Middle frontal gyrus (tissue), 1 donor: ENCODE results near the gene CYB5B.

Experiments used
- DNase-seq: peaks from one replicate; pipeline ENCODE4 v3.0.0-alpha.2; 2015; ENCODE audit warnings: low spot score; ENCODE audit errors: extremely low spot score

CYB5B gene, protein sequence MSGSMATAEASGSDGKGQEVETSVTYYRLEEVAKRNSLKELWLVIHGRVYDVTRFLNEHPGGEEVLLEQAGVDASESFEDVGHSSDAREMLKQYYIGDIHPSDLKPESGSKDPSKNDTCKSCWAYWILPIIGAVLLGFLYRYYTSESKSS

DNA sequence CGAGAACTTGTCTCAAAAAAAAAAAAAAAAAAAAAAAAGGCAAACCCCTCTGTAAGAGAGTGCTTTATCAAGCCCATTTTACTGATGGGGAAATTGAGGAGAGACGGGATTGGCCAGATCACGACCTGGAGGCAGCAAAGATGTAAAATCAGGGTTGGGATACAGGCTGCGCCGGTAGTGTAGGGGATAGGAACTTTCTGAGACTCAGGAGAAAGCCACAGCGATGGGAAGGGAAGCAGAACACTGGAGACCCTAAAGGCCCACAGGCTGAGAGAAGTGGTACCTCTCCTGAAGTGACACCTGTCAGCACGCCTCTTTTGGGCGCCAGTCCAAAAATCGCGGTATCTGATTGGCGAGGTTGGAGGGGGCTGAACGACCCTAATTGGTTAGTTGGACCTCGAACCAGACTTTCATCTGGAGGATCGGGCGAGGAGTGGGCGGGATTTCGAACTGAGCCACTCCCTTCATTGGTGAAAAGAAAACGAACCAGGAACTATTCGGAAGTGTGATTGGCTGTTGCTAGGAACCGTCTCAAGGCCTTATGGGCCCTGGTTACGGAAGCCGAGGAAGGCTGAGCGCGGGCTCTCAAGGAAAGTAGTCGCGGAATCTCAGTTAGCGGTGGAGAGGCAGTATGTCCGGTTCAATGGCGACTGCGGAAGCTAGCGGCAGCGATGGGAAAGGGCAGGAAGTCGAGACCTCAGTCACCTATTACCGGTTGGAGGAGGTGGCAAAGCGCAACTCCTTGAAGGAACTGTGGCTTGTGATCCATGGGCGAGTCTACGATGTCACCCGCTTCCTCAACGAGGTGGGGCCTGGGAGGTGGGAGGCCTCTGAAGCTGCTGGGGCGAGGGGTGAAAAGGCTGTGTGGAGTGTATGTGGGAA is at the start of gene CYB5B:
Gene CYB5B, plus strand, starts transcription at position 567 of the 882 bp plus-strand sequence. Its CDS starts 65 bp downstream, at position 632.
- DNase-seq: peak; percentile 91

GRCh38 chr16:69376393-69377059 is 47.9 kb upstream of the CYB5B start:
- no peak for DNase-seq

DNA sequence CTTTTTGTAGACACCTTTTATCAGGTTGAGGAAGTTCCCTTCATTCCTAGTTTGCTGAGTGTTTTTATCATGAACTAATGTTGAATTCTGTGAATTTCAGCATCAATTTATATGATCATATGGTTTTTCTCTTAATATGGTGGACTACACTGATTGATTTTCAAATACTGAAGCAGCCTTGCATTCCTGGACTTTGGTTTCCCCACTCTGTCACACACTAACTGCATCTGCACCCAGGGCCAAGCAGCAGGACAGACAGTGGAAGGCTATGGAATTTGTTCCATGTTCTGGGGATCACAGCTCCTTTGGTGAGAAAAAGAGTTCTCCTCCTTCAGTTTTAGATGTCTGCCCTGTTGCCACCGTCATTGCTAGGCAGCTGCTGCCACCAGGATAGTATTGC is 46.4 kb upstream of the CYB5B start:
- no peak for DNase-seq

DNA sequence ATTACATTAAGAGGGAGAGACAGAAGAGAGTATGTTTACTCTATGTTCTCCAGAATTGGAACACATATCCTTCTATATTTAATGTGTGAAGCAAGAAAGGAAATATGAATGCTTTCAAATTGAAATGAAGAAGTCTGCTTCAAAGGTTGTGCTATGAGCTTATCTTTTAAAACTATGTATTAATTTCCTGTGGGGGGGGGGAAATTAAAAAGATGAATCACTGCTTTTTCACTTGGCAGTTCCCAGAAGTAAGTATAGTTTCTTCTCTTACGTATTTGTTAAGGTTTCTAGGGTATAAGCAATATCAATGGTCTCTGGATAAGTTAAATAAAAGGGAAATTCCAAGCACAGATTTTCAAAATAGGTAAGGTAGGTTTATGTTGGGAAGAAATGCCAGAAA is 45.7 kb upstream of the CYB5B start:
- no peak for DNase-seq

DNA sequence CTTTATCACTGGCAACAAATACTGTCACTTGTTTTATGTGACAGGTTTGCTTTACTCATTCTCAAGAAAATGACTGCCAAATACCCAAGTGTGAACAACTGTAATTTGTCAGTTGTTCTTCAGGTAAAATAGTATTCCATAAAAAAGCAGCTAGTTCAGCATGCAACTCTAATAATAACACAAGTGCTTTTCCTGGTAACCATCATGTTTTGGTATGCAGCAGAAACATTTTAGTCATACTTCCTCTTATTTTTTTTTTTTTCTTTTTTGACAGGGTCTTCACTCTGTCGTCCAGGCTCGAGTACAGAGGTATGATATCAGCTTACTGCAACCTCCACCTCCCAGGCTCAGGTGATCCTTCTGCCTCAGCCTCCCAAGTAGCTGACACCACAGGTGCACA is 43.2 kb upstream of the CYB5B start:
- DNase-seq: no peak

DNA sequence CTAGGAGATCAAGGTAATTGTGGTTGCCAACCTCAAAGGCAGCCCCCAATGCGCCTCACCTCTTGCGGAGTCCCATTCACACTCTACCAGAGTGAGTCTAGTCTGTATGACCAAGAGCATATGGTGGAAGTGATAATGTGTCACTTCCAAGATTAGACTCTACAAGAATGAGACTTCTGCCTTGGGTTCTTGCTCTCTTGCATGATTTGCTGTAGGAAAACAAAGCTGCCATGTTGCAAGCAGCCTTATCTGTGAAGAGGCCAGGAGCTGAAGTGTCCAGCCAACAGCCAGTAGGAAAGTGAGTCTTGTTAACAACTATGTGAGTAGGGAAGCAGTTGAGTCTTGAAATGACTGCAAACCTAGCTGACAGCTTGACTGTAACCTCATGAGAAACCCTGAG is 42.0 kb upstream of the CYB5B start:
- no peak for DNase-seq

GRCh38 chr16:69384974-69385373 is 39.4 kb upstream of the CYB5B start:
- no peak for DNase-seq

GRCh38 chr16:69386596-69386995 is 37.8 kb upstream of the CYB5B start:
- DNase-seq: no peak

- DNase-seq: no peak
Measured at GRCh38 chr16:69393898-69394849, 30.2 kb upstream of the CYB5B start.

DNA sequence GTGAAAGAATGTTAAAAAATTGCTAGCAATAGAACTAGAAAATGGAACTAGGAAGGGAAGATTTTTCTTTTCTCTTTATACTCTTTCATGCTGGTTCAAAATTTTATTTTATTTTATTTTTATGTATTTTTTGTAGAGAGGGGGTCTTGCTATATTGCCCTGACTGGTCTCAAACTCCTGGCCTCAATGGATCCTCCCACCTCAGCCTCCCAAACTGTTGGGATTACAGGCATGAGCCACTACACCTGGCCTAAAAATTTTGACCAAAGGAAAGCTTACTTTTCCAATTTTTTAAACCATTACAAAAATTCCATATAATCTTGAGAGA is 28.6 kb upstream of the CYB5B start:
- no peak for DNase-seq

GRCh38 chr16:69396187-69397061 is 28.0 kb upstream of the CYB5B start:
- DNase-seq: peak; percentile 80

DNA sequence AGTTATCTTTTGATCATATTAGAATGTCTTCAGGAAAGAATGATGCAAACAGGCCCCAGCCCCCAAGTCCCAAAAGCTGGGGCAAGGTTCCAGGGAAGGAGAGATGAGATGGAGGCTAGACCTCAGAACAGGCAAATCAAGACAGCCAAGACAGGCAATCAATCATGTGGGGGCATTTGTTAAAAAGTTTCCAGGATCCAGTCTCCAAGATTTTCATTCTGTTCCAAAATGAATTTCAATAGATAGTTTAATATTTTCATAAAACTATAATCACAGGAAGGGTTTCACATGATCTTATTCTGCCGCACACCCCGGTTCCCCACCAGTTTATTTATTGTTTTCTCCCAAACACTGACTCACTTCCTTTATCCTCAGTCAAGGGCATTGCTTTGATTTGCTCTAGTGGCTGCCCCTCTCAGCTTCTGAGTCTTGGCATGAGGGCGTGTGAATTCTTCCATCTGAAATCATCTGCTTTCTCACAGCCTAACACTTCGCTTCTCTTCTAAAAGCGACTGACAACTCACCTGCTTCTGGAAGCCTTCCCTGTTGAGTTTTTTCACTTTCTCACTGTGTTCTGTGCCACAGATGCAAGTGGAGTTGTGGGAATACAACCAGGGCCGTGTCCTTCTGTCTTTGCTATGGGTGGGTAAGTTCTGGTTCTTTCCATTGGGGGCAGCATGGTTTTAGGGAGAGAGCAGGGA is 26.4 kb upstream of the CYB5B start:
- DNase-seq: peak; percentile 31

- no peak for DNase-seq
Measured at GRCh38 chr16:69399361-69399760, 25.1 kb upstream of the CYB5B start.

- no peak for DNase-seq
Measured at GRCh38 chr16:69402439-69402838, 22.0 kb upstream of the CYB5B start.

DNA sequence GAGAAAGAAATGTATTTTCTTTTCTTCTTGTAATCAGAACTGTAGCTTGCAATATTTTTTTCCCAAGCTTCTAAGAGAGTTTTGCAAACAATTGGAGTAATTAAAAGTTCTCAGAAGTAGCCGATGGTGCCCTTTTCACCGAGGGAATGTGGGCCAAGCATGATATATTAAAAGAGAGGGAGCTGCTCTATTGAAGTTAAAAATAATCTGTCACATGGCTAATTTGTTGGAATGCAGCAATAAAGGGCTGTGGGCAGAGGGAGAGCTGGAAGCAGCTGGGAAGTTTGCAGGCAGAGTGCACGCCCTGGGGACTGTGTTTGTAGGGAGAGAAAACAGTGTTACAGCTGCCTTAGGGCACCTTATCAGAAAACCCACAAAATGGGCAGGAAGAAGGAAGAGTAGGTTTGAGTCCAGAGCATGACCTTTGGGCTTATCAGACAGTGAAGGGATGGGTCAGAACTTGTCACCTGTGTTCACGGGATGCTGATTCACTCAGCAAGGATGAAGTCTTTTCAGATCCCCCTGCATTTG is 20.1 kb upstream of the CYB5B start:
- DNase-seq: no peak

DNA sequence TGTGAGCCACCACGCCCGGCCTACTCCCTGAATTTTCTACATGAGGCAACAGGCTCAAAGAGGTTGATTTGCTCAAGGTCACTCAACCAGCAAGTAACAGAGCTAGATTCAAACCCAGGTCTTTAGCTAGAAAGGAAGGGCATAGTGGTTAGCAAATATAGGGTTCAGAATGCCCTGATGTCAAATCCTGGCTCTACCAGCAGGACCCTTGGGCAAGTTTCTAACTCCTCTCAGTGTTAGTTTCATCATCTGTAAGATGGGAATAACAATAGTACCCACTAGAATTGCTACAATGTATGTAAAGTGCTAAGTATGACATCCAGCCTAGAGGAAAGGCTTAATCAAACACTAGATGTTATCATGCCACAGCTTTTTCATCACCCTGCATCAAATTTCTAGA is 19.1 kb upstream of the CYB5B start:
- DNase-seq: no peak

DNA sequence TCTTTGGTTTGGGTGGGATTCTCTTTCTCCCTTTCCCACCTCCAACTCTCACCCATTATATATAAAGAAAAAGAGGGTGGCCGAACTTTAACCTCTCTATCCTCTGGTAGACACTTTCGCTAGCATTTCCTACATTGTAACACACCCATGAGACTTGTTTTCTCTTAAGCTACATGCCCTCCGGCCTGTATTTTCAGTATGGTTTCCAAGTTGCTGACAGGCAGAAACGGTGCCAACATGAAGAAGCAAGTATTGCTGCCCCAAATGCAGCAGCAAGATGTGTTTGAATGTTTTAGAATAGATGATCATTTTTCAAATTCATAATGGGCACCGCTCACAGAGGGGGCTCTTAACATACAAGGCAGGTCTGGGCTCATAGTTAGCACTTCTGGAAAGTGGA is 18.7 kb upstream of the CYB5B start:
- DNase-seq: no peak

- DNase-seq: no peak
Measured at GRCh38 chr16:69406780-69407331, 17.6 kb upstream of the CYB5B start.

GRCh38 chr16:69407702-69408323 is 16.6 kb upstream of the CYB5B start:
- DNase-seq: no peak
